Loucy (cell line): ENCODE measurements around the gene HYOU1.

ENCODE experiments used
- H2AFZ ChIP-seq: fragments of 200-600 bp; sonication (generic); 2 replicates; pipeline ENCODE4 v1.6.0; 2016; ENCODE audit warnings: antibody characterized with exemption, mild to moderate bottlenecking, low read length, moderate library complexity
- H3F3A ChIP-seq: fragments of 200-600 bp; 2 replicates; pipeline ENCODE4 v1.6.0; 2016; ENCODE audit warnings: antibody characterized with exemption, low read depth, mild to moderate bottlenecking
- H3K27me3 ChIP-seq: fragments of 200-600 bp; sonication (generic); 2 replicates; pipeline ENCODE4 v1.6.1; 2014; ENCODE audit warnings: low read length, mild to moderate bottlenecking; ENCODE audit not compliant: insufficient read depth, poor library complexity, severe bottlenecking
- H3K36me3 ChIP-seq: fragments of 200-600 bp; sonication (generic); 2 replicates; pipeline ENCODE4 v1.6.1; 2016; ENCODE audit warnings: low read length; ENCODE audit not compliant: insufficient read depth
- H3K4me1 ChIP-seq: fragments of 200-600 bp; sonication (generic); 2 replicates; pipeline ENCODE4 v1.5.1; 2014; ENCODE audit warnings: low read length, mild to moderate bottlenecking; ENCODE audit not compliant: insufficient read depth, poor library complexity, severe bottlenecking
- H3K4me2 ChIP-seq: fragments of 200-600 bp; sonication (generic); 2 replicates; pipeline ENCODE4 v1.6.0; 2014; ENCODE audit warnings: antibody characterized with exemption, low read length, low read depth, mild to moderate bottlenecking; ENCODE audit not compliant: poor library complexity, severe bottlenecking
- H3K4me3 ChIP-seq: fragments of 200-600 bp; sonication (generic); 2 replicates; pipeline ENCODE4 v1.5.1; 2014; ENCODE audit warnings: low read length, mild to moderate bottlenecking, mixed read lengths; ENCODE audit not compliant: poor library complexity, severe bottlenecking
- H3K79me2 ChIP-seq: fragments of 200-600 bp; sonication (generic); 2 replicates; pipeline ENCODE4 v1.6.1; 2014; ENCODE audit warnings: low read length; ENCODE audit not compliant: insufficient read depth
- H3K9ac ChIP-seq: fragments of 200-600 bp; sonication (generic); 2 replicates; pipeline ENCODE4 v1.6.0; 2014; ENCODE audit warnings: mild to moderate bottlenecking, low read depth, low read length, moderate library complexity; ENCODE audit not compliant: poor library complexity, severe bottlenecking
- H3K9me2 ChIP-seq: fragments of 200-600 bp; sonication (generic); replicated peaks from 2 replicates; pipeline ENCODE4 v1.6.1; 2016; ENCODE audit warnings: low read depth, low read length, mixed read lengths
- H3K9me3 ChIP-seq: fragments of 200-600 bp; sonication (generic); 2 replicates; pipeline ENCODE4 v1.6.1; 2014; ENCODE audit warnings: mild to moderate bottlenecking, antibody characterized with exemption, low read length, low read depth; ENCODE audit not compliant: insufficient read depth
- H4K20me1 ChIP-seq: fragments of 200-600 bp; sonication (generic); 2 replicates; pipeline ENCODE4 v1.6.0; 2014; ENCODE audit warnings: antibody characterized with exemption, low read length, mild to moderate bottlenecking; ENCODE audit not compliant: insufficient read depth, poor library complexity, severe bottlenecking
- EZH2phosphoT487 ChIP-seq: fragments of 200-600 bp; IDR thresholded peaks from 2 replicates; pipeline ENCODE4 v1.6.1; 2018; ENCODE audit warnings: antibody characterized with exemption, mild to moderate bottlenecking, moderate library complexity, borderline replicate concordance
- TF ChIP-seq, protein P1 (sequence below): fragments of 200-600 bp; sonication (generic); conservative IDR thresholded peaks from 2 replicates; pipeline ENCODE4 v1.5.1; 2014; ENCODE audit warnings: mild to moderate bottlenecking, antibody characterized with exemption, low read length

Gene HYOU1

DNA sequence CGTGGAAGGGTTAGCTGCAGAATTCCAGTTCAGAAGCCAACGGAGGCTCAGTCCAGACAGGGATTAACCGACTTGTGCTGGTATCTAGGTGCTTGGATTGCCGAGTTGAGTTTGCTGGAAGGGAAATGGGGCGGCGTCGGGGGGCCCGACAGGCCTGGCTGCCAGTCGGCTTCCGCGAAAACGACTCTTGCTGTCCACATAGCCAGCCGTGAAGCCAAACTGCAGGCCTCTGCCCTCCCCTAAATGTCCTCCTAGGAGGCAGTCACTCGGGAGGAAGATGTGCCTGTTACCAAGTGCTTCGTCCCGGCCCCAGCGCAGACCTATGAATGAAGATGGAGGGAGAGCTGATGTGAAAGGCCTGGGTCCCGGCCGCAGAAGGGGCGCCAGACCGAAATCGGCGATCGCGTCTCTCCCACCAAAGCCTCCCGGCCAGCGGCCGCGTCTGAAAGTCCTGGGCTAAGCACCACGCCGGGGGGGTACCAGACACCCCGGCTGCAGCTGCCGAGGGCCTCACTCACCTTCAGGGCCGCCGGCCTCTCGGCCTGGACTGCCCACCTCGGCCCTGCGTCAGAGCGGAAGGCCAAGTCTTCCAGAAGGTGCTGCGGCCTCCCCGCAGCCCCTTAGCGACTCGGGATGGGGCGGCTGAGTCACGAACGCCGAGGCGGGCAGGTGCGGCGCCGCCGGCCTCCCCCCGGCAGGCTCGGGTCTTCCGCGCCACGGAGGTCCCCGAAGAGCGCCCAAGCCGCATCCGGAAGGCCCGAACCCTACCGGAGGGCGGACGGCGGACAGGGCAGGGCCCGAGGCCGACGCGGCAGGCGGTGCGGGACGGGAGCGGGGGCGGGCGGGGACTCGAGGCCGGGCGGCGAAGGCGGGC is 37.2 kb upstream of the HYOU1 start:
- peaks cover 17% of the 10 kb centered on the region for H3F3A ChIP-seq
- no peaks in the 10 kb centered on the region for H3K9me2 ChIP-seq
- H3K9me3 ChIP-seq, result no peaks in the 10 kb centered on the region
- H3K4me3 ChIP-seq, result peak overlapping the region; percentile 82
- H3K4me2 ChIP-seq, result peak overlapping the region; percentile 95
- peak overlapping the region; percentile 100 for H3K9ac ChIP-seq
- no peak overlapping the region for H2AFZ ChIP-seq
- H3K27me3 ChIP-seq, result peaks cover 15% of the 10 kb centered on the region
- TF ChIP-seq, protein P1, sequence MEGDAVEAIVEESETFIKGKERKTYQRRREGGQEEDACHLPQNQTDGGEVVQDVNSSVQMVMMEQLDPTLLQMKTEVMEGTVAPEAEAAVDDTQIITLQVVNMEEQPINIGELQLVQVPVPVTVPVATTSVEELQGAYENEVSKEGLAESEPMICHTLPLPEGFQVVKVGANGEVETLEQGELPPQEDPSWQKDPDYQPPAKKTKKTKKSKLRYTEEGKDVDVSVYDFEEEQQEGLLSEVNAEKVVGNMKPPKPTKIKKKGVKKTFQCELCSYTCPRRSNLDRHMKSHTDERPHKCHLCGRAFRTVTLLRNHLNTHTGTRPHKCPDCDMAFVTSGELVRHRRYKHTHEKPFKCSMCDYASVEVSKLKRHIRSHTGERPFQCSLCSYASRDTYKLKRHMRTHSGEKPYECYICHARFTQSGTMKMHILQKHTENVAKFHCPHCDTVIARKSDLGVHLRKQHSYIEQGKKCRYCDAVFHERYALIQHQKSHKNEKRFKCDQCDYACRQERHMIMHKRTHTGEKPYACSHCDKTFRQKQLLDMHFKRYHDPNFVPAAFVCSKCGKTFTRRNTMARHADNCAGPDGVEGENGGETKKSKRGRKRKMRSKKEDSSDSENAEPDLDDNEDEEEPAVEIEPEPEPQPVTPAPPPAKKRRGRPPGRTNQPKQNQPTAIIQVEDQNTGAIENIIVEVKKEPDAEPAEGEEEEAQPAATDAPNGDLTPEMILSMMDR, result no peak
- TF ChIP-seq EZH2phosphoT487, result no peak
- H3K79me2 ChIP-seq, result peaks cover 86% of the 10 kb centered on the region
- peaks cover 35% of the 10 kb centered on the region for H4K20me1 ChIP-seq
- peaks cover 43% of the 10 kb centered on the region for H3K4me1 ChIP-seq
- H3K36me3 ChIP-seq, result peaks cover 42% of the 10 kb centered on the region

DNA sequence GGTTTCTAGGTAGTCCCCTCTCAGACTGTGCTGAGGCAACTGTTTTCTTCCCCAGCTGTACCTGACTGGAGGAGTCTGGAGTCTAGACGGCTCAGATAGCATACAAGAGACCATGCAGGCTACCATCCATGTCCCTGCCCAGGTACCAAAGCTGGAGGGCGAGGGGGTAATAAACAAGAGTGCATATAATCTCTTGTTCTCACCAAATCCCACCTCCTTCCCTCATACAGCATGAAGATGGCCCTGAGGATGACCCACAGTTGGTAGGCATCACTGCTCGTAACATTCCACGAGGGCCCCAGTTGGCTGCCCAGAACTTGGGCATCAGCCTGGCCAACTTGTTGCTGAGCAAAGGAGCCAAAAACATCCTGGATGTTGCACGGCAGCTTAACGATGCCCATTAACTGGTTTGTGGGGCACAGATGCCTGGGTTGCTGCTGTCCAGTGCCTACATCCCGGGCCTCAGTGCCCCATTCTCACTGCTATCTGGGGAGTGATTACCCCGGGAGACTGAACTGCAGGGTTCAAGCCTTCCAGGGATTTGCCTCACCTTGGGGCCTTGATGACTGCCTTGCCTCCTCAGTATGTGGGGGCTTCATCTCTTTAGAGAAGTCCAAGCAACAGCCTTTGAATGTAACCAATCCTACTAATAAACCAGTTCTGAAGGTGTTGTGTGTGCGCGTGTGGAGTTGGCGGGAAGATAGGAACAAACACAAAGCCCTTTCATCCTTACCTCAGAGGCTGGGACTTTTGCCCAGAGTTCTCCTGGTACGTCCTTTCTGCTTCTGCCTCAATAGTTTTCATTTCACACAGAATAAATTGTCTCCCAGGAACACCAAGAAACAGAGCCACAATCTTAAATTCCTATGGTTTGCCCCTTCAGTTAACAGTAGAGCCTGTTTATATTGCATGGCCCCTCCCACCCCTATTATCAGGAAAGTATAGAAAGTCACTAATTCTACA is 36.2 kb upstream of the HYOU1 start:
- TF ChIP-seq, protein P1, result no peak
- no peak for TF ChIP-seq EZH2phosphoT487
- Histone ChIP-seq H3K4me2 (peak overlapping the region; percentile 95), H3K9me3 (no peaks in the 10 kb centered on the region), H3K9me2 (no peaks in the 10 kb centered on the region), H3K4me1 (peaks cover 48% of the 10 kb centered on the region), H3F3A (peaks cover 17% of the 10 kb centered on the region), H3K9ac (peak overlapping the region; percentile 100), H3K27me3 (peaks cover 15% of the 10 kb centered on the region), H4K20me1 (peaks cover 35% of the 10 kb centered on the region), H3K36me3 (peaks cover 38% of the 10 kb centered on the region), H3K4me3 (peak overlapping the region; percentile 82), H2AFZ (no peak overlapping the region), H3K79me2 (peaks cover 89% of the 10 kb centered on the region)

DNA sequence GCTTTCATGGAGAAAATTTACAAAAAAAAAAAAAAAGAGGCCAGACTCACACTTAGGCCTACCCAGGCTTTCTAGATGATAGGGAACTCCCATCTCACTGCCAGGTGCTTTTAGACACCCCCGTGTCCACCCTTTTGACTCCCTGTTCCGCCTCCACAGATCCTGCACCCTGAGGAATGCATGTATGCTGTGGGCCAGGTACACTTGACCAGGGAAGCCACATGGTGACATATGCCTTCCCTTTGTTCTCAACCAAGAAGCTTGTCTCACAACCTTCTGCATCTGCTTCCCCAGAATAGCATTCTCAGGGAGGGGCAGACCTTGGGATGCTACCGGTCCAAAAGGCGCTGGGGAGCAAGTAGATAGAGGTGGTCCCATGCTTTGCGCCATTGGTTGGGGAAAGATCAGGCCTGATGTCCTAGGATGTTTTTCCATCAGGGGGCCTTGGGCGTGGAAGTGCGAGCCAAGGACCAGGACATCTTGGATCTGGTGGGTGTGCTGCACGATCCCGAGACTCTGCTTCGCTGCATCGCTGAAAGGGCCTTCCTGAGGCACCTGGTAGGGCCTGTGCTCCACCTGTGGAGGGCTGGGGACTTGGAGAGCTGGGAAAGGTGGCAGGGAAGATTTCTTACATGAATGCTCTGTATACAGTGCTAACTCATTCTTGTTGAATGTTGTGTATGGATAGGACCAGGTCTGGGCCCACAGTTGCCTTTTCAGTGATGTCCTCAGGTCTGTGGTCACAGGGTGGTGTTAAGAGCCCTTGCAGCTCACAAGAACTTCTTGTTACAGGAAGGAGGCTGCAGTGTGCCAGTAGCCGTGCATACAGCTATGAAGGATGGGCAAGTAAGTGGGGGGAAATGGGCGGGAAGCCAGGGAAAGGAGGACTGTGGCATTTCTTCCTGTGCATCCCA is 35.2 kb upstream of the HYOU1 start:
- H3K27me3 ChIP-seq, result peaks cover 15% of the 10 kb centered on the region
- peak overlapping the region; percentile 82 for H3K4me3 ChIP-seq
- H4K20me1 ChIP-seq, result peaks cover 35% of the 10 kb centered on the region
- H2AFZ ChIP-seq, result no peak overlapping the region
- no peaks in the 10 kb centered on the region for H3K9me3 ChIP-seq
- peaks cover 83% of the 10 kb centered on the region for H3K79me2 ChIP-seq
- peaks cover 57% of the 10 kb centered on the region for H3K4me1 ChIP-seq
- no peak for TF ChIP-seq EZH2phosphoT487
- TF ChIP-seq, protein P1, result no peak
- peak overlapping the region; percentile 95 for H3K4me2 ChIP-seq
- H3F3A ChIP-seq, result peaks cover 21% of the 10 kb centered on the region
- peaks cover 29% of the 10 kb centered on the region for H3K36me3 ChIP-seq
- H3K9me2 ChIP-seq, result no peaks in the 10 kb centered on the region
- H3K9ac ChIP-seq, result peak overlapping the region; percentile 100
